Osteocyte (in vitro differentiated cells): Measurements from ENCODE around the gene FOXO6. TPM values are rescaled to one million over a fixed set of nuclear protein-coding genes. Genes with fewer than 3 reads are reported as not detected.

Experiments used
- DNase-seq: peaks from one replicate; pipeline ENCODE4 v3.0.0; 2021; ENCODE audit warnings: mixed read lengths; ENCODE audit not compliant: unreplicated experiment; ENCODE audit errors: extremely low spot score
- H3K27ac Mint-ChIP-seq: one replicate; pipeline ENCODE4 v1.8.0; 2021; ENCODE audit warnings: mild to moderate bottlenecking, mixed read lengths; ENCODE audit not compliant: unreplicated experiment
- H3K27me3 Mint-ChIP-seq: one replicate; pipeline ENCODE4 v1.8.0; 2021; ENCODE audit warnings: mixed read lengths; ENCODE audit not compliant: unreplicated experiment
- H3K36me3 Mint-ChIP-seq: one replicate; pipeline ENCODE4 v1.8.0; 2021; ENCODE audit warnings: mixed read lengths; ENCODE audit not compliant: unreplicated experiment
- H3K4me1 Mint-ChIP-seq: one replicate; pipeline ENCODE4 v1.8.0; 2021; ENCODE audit warnings: mixed read lengths; ENCODE audit not compliant: unreplicated experiment
- H3K4me3 Mint-ChIP-seq: one replicate; pipeline ENCODE4 v1.8.0; 2021; ENCODE audit warnings: mild to moderate bottlenecking, moderate library complexity, mixed read lengths; ENCODE audit not compliant: unreplicated experiment
- H3K9me3 Mint-ChIP-seq: one replicate; pipeline ENCODE4 v1.8.0; 2021; ENCODE audit warnings: mixed read lengths; ENCODE audit not compliant: unreplicated experiment
- total RNA-seq: library from RNA; stranded (reverse); gene quantifications from 2 replicates; pipeline ENCODE4 v1.2.1, GENCODE V29; 2021
- TF ChIP-seq, protein P1 (sequence below): fragments of 200-600 bp; sonication (generic); IDR thresholded peaks from 2 replicates; pipeline ENCODE4 v1.5.0; 2021; ENCODE audit warnings: antibody characterized with exemption, mild to moderate bottlenecking, moderate library complexity

FOXO6 gene
- total RNA-seq, 1 donor from 2014 or later: 0.99 TPM

DNA sequence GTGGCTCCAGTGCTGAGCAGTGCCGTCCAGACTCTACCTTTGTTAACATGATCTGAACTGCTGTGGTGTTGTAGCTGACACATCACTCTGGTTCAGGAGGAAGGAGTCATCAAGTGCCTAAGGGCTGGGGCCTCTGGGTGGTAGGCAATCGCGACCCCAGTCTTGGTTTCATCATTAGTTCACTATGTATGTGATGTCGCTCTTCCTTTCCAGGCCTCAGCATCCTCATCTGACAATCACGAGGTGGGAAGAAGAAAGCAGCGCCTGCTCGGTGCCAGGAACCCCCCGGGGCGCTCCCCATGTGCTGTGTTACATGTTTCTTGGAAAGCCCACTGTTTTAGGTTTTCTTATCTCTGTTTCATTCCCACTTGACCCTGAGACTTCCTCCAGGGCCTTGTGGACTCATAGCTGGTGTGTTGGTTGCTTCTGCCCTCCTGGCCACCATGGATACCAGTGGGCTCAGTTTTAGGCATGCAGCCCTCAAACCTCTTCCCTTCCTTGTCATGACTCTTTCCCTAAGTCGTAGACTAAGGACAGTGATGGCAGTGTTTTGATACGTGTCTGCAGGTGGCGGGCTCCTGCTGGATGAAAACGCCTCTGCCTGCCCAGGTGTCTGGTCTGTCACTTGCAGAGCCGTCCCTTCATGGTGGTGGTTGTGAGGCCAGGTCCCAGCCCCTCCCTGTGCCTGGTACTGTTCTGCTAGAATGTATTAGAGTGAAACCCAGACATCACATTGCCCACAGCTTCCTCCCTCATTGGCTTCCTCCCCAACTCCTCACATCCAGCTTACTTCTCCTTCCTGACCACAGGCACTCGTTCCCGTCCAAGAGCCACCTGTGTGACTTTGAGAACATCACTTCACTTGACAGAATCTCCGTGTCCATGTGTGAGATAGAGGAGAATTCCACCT is 17.2 kb upstream of the FOXO6 start:
- H3K27me3 Mint-ChIP-seq: peaks cover 33% of the 10 kb centered on the region

DNA sequence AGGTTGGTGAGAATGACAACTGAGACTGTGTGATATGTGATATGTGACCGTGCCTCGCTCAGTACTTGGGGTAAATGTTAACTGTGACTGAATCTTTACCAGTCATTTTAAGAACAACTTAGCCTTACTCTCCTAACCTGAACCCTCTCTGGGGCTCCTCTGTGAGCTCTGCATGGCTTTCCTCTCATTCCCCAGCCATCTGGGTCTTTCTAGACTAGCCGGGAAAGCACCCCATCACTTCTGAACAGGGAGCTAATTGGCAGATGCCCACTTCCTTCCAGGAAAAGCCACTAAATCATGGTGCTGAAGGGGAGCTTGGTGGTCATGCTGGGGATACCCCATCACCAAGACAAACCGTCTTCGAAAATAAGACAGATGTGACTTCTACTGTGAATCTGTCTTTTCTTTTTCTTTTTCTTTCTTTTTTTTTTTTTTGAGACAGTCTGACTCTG is 16.5 kb upstream of the FOXO6 start:
- Mint-ChIP-seq H3K4me3 (no peak overlapping the region), H3K27ac (no peak overlapping the region), H3K9me3 (peaks cover 3% of the 10 kb centered on the region), H3K4me1 (no peaks in the 10 kb centered on the region), H3K36me3 (no peaks in the 10 kb centered on the region), H3K27me3 (peaks cover 38% of the 10 kb centered on the region)
- TF ChIP-seq, protein P1, sequence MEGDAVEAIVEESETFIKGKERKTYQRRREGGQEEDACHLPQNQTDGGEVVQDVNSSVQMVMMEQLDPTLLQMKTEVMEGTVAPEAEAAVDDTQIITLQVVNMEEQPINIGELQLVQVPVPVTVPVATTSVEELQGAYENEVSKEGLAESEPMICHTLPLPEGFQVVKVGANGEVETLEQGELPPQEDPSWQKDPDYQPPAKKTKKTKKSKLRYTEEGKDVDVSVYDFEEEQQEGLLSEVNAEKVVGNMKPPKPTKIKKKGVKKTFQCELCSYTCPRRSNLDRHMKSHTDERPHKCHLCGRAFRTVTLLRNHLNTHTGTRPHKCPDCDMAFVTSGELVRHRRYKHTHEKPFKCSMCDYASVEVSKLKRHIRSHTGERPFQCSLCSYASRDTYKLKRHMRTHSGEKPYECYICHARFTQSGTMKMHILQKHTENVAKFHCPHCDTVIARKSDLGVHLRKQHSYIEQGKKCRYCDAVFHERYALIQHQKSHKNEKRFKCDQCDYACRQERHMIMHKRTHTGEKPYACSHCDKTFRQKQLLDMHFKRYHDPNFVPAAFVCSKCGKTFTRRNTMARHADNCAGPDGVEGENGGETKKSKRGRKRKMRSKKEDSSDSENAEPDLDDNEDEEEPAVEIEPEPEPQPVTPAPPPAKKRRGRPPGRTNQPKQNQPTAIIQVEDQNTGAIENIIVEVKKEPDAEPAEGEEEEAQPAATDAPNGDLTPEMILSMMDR: no peak
- no peak for DNase-seq

More for the DNA sequence above, 17.2 kb upstream of the FOXO6 start:
- Mint-ChIP-seq H3K9me3 (peaks cover 4% of the 10 kb centered on the region), H3K27ac (no peak overlapping the region), H3K4me3 (no peak overlapping the region), H3K4me1 (no peaks in the 10 kb centered on the region), H3K36me3 (no peaks in the 10 kb centered on the region)
- TF ChIP-seq, protein P1: no peak
- no peak for DNase-seq

DNA sequence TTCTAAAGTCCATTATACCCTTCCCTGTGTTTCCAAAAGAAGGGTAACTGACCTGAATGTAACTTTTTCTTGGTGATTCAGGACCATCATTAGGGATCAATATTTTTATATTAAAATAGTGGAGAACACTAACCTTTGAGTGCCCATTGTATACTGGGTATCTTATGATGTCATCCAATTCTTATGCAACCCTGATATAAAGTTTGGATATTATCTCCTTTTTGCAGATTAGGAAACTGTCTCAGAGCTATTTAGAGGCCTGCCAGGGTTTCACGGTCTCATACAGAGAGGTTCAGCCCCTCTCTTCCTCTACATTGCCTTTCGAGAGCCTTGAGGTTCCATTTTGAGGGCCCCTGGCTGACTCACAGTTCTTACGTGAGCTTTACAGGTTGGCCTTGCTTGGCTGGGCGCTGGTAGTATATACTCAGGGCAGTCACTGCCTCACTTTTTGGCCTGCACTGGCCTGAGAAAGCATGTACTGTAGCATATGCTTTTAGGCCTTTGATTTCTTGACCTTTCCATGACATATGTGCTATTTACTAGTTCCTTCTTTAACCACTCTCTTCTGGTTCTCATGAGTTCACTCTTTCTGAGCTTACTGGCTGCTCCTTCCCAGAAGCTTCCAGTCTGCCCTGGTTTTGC is 15.7 kb upstream of the FOXO6 start:
- no peak overlapping the region for H3K27ac Mint-ChIP-seq
- H3K4me1 Mint-ChIP-seq: no peaks in the 10 kb centered on the region
- peaks cover 33% of the 10 kb centered on the region for H3K27me3 Mint-ChIP-seq
- no peak for DNase-seq
- TF ChIP-seq, protein P1: no peak
- no peaks in the 10 kb centered on the region for H3K9me3 Mint-ChIP-seq
- H3K36me3 Mint-ChIP-seq: no peaks in the 10 kb centered on the region
- no peak overlapping the region for H3K4me3 Mint-ChIP-seq

DNA sequence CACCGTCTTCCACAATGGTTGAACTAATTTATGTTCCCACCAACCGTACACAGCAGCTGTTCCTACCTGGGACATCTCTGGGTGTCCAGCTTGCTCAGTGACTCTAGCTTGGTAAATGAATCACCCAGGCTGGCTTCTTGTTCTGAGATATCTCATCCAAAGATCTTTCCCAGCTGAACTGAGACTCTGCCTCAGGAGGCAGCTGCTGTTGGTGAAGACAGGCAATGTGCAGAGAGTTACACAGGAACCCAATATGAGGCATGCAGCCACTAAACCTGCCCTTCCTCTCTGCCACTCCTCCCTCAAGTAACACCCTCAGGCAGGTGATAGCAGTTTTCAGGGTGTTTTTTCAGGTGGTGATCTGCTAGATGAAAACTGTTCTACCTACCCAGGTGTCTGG is 14.0 kb upstream of the FOXO6 start:
- Mint-ChIP-seq H3K36me3 (no peaks in the 10 kb centered on the region), H3K4me3 (no peak overlapping the region), H3K4me1 (no peaks in the 10 kb centered on the region), H3K9me3 (no peaks in the 10 kb centered on the region), H3K27me3 (peaks cover 26% of the 10 kb centered on the region), H3K27ac (no peak overlapping the region)
- DNase-seq: no peak
- TF ChIP-seq, protein P1: no peak

DNA sequence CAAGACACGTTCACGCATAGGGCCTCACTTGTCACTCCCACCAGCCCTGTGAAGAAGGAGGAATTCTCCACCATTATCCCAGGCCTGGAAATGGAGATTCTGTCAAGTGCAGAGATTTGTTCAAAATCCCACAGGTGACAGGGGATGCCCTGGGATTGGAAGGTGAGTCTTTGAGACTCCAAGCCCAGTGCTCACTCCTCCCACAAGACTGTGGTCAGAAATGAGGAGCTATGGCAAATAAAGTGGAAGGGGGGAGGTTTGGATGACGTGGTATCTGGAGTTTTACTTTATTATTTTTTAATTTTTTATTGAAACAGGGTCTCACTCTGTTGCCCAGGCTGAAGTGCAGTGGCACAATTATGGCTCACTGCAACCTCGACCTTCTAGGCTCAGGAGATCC is 12.8 kb upstream of the FOXO6 start:
- Mint-ChIP-seq H3K27me3 (peaks cover 26% of the 10 kb centered on the region), H3K9me3 (no peaks in the 10 kb centered on the region), H3K27ac (no peak overlapping the region), H3K4me1 (no peaks in the 10 kb centered on the region), H3K4me3 (no peak overlapping the region), H3K36me3 (no peaks in the 10 kb centered on the region)
- DNase-seq: no peak
- TF ChIP-seq, protein P1: no peak
